Fibroblast of skin of left biceps (primary cell): Measurements from ENCODE around the gene TCF7.

Experiments used
- DNase-seq, 2 experiments: peaks; one replicate each; pipeline ENCODE4 v3.0.0-alpha.2; 2013; ENCODE audit warnings: low read depth in 2 of 2

Gene TCF7

GRCh38 chr5:134113363-134113889 is 1.1 kb upstream of the TCF7 start:
- DNase-seq = no peak

- no peak for DNase-seq
Measured at GRCh38 chr5:134114886-134115805, 665 bp downstream of the TCF7 start.

GRCh38 chr5:134115806-134116175 is 1.3 kb downstream of the TCF7 start:
- DNase-seq = no peak

GRCh38 chr5:134116286-134116685 is 1.8 kb downstream of the TCF7 start:
- DNase-seq = no peak

- DNase-seq = no peak
Measured at GRCh38 chr5:134116789-134117761, 2.6 kb downstream of the TCF7 start.

GRCh38 chr5:134118212-134118835 is 3.8 kb downstream of the TCF7 start:
- no peak for DNase-seq

- DNase-seq = no peak
Measured at GRCh38 chr5:134119720-134120119, 5.2 kb downstream of the TCF7 start.

- no peak for DNase-seq
Measured at GRCh38 chr5:134120386-134121138, 6.1 kb downstream of the TCF7 start.

- DNase-seq = no peak
Measured at GRCh38 chr5:134122530-134122929, 8.0 kb downstream of the TCF7 start.

GRCh38 chr5:134123360-134123759 is 8.9 kb downstream of the TCF7 start:
- no peak for DNase-seq

- DNase-seq = peak; percentile 18
Measured at GRCh38 chr5:134124289-134125038, 10.0 kb downstream of the TCF7 start.

- peak; percentile 42 to 51 for DNase-seq
Measured at GRCh38 chr5:134125039-134126015, 10.8 kb downstream of the TCF7 start.

GRCh38 chr5:134127376-134127861 is 12.9 kb downstream of the TCF7 start:
- no peak for DNase-seq

GRCh38 chr5:134127988-134128647 is 13.6 kb downstream of the TCF7 start:
- DNase-seq = no peak

GRCh38 chr5:134128648-134128995 is 14.1 kb downstream of the TCF7 start:
- no peak for DNase-seq

GRCh38 chr5:134129411-134130238 is 15.1 kb downstream of the TCF7 start:
- no peak for DNase-seq

GRCh38 chr5:134130239-134130945 is 15.9 kb downstream of the TCF7 start:
- no peak for DNase-seq
